ENCODE data around the gene MEIOB.
"Not testable (repeated sequence)": the region's sequence is repeated elsewhere in the genome, so short reads cannot be mapped to it uniquely, and the experiment has no call there.

MEIOB gene

DNA sequence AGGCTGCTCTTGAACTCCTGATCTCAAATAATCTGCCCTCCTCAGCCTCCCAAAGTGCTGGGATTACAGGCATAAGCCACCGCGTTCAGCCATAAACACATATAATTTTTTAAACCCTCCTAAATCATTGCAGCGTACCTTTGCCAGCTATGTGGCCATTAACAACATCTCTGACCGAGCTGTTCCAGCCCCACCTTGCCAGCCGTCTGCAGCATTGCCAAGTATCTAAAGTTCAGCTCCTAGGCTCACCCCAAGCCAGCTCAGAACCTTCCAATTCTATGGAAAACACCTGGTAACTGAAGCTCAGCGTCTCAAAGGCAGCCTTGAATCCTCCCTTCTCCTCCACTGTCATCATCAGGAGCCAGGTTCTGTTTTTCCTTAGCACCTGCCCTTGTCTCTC is 5.1 kb upstream of the MEIOB start:
- no peak for DNase-seq

DNA sequence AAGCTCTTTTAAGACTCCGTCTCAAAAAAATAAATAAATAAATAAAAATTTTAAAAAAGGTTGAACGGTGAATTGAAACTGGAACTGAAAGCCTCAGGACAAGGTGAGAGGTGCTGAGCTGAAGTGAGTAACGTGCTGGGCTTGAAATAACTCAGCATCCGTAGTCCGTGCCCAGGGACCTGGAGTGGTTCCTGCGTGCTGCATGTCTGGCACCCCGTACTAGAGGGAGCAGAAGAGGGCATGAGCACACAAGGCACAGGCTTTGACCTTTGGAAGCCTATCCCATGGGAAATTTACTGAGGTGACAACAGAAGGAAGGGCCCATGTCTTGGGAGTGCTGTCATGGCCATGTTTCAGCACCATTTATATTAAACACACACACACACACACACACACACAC is 4.5 kb upstream of the MEIOB start:
- DNase-seq, result no peak

DNA sequence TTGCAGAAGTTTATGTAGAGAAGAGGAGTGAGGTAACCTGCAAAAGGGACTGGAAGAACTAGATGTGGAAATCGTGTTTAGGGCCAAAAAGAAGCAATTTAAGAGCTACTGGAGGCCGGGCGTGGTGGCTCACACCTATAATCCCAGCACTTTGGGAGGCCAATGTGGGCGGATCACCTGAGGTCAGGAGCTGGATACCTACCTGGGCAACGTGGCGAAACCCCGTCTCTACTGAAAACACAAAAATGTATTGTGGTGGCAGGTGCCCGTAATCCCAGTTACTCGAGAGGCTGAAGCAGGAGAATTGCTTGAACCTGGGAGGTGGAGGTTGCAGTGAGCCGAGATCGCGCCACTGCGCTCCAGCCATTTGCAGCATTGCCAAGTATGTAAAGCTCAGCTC is 4.1 kb upstream of the MEIOB start:
- not testable (repeated sequence) for DNase-seq

DNA sequence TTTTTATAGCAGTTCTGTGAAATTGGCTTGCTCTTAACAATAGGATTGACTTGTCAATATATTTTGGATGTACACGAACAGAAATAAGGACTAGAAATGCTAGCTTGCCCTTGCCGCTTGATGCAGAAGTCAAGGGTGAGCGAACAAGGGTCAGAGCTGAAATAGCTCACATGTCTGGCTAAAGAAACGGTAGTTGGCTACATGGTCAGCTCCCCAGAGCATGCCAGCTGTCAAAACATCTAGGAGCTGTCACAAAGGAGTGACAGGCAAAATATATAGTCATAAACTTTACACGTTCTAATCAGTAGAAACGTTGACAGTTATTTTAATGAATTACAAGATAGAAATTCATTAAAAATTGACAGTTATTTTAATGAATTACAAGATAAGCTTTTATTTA is 2.9 kb upstream of the MEIOB start:
- DNase-seq, result no peak

DNA sequence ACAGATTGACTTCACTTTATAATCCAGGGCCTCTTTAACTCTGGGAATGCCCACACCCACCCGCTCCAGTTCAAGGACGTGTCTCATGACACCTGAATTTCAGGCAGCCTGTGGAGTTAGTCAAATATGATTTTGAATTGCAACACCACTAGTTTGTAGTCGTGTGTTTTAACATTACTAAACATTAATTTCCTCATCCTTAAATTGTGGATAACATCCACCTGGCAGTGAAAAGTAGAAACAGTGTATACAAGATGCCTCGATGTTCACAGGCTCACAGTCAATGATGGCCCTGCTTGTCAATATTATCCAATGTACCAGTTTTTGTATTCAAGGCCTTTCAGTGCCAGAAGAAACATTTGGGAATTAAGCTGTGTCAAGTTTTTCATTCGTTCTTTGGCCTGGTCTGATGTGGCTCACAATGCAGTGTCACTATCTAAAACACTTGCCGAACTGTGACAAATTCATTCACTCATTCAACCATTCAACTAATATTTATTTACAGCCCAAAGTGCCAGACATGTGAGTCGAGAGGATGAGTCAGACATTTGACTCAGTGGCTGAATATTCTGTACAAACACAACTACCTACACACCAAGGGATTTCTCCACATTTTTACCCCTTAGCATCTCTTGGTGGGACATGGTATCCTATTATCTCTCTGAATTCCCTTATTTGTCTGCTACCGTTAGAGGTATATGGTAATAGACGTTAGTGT is 1.4 kb downstream of the MEIOB start:
- DNase-seq, result no peak

DNA sequence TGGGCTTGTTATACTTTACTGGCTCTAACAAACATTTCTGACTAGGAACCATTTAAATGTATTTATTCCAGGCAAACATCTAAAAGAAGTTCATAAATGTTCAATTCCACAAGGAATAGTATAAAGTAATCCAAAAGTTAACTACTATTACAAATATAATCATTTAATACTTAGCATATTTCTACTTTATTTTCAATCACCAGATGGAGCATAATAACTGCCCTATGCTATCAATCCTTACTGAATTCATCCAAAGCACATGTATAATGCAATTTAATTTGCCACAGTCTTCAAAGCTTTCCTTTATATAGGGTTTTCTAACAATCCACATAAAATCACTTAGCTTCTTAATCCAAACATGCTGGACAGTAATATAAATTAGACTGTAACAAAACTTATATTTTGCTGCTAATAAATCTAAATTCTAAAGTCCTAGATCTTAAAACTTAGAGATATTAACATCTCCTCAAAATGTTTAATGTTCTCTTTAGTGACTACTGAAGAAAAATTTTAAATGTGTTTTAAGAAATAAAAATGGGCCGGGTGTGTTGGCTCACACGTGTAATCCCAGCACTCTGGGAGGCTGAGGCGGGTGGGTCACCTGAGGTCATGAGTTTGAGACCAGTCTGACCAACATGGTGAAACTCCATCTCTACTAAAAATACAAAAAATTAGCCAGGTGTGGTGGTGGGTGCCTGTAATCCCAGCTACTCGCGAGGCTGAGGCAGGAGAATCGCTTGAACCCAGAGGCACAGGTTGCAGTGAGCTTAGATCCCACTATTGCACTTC is 5.9 kb downstream of the MEIOB start:
- no peak for DNase-seq

DNA sequence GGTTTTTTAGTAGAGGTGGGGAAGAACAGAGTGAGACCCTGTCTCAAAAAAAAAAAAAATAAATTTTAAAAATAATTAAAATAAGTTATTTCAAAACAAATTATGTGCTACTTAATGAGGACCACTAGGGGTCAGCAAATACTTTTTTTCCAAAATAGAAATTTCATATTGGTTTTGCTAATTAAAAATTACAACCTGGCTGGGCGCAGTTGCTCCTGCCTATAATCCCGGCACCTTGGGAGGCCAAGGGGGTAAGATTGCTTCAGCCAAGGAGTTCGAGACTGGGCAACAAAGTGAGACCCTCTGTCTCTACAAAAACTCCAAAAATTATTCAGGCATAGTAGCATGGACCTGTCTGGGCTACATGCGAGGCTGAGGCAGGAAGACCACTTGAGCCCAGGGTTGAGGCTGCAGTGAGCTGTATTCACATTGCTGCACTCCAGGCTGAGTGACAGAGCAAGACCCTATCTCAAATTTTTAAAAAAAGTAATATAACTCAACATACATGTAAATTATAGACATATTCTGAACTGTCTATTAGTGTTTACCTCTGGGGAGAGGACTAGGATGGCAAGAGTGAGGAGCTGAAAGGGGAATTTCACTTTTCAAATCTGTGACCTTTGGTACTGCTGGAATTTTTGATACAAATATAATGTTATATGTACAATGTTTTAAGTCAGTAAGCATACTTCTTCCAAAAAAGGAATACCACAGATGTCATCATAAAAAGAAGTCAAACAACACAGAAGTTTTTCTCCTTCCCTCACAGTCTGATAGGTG is 8.1 kb downstream of the MEIOB start:
- no peak for DNase-seq

DNA sequence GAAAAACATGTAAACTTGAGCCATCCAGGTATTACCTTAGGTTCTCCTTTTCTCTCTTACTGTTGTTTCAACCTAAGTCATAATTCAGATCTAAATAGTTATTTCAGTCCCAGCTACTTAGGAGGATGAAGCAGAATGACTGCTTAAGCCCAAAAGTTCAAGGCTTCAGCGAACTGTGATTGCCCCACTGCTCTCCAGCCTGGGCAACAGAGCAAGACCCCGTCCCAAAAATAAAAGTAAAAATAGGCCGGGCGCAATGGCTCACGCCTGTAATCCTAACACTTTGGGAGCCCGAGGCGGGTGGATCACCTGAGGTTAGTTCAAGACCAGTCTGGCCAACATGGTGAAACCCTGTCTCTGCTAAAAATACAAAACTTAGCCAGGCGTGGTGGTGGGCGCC is 9.6 kb downstream of the MEIOB start:
- no peak for DNase-seq

DNA sequence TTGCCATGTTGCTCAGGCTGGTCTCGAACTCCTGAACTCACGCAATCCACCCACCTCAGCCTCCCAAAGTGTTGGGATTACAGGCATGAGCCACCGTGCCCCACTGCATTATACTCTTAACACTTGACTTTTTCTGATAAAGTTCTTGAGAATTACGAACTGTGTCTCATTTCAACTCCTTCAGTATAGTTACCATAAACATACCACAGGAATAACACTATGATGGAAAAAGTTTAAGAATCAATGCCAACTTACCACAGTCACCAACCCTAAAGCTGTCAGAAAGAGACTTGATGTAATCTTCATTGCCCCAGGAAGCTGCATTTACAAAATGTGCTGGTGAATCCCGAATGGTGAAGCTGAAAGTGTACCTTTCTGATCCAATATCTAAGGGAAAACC is 10.2 kb downstream of the MEIOB start:
- DNase-seq, result no peak

DNA sequence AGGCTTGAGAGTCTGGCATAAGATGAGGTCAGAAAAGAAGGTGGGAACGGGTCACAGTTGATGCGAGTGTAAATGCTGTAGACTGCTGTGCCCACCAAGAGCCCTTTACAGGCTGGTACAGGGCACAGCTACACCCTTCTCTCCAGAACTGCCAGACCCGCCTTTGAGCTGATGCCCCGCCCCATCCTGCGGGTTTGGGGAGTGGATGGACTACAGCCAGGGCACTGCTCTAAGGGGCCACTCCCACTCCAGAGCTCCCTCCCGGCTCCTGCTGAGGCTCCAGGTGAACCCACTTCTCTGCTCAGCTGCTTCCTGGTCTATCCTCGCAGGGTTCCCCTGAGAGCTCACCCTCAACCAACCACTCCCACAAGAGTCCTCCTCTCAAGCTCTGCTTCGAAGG is 12.3 kb downstream of the MEIOB start:
- DNase-seq, result no peak

DNA sequence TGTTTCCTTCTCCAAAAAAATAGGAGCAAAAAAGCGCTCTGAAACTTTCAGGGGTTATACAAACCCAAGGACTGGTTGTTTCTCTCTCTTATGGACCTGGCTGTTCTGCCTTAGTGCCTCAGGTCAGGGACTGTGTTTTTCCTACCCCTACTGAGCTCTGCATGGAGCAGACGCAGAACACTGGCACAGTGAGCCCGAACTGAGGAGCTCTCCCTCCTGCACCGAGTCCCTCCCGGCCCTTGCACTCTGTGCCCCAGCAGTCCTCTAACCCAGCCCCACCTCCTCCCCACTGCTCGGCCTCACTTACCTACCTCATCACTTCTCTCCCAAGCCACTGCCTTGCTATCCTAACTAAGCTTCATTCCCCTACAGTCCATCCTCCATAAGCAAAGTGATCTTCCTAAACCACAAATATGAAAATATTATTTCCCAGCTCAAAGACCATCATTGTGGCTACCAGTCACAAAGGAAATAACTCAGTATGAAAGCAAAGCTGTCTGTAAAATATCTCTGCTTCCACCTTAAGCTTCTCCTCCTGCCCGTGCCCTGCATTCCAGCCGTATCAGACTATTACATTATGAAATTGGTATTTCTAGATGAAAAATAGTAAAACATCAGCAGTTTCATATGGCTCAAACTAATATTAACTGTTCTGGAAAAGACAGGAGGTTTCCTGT is 13.6 kb downstream of the MEIOB start:
- no peak for DNase-seq

DNA sequence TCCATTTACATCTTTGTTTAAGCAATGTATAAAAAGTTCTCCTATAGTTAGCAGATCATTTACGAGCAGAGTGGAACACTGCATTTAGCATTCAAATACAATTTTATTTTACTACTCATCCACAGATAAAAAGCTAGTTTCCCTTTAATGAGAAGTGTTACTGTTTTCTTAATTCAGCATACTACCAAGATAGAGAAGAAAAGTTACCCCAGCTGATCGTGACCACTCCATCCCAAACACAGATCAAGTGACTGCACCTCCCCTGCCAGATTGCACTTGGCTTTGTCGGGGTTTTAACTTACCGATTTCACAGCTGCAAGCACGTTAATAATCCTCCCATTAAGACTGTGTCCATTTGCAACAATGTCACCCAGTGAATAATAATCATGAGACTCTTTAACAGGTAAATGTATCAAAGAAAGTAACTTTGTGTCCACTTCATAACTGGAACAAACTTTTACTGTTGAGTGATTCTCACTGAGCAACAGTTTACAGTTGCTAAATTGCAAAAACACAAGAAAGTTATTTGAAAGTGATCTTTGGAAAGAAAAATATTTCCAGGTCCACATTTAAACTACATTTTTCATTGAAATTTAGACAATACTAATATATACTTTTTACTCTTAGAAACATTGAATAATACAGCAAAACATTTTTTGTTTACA is 14.4 kb downstream of the MEIOB start:
- no peak for DNase-seq

DNA sequence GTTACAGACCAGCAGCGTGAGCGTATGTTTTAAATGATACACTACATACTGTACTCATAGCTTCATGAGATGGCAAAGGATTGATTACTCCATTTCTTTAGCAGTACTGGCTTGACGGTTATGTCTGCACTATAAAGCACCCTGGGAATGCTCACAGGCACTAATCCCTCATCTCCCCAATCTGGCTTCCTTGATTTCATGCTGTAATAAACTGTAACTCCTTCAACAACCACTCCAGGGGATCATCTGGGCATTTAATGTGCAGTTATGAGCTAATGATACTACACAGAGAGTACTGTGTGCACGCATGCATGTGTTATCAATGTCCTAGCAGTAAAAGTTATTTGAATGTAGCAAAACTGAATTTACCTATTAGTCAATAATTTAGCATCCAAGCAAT is 20.2 kb downstream of the MEIOB start:
- no peak for DNase-seq

DNA sequence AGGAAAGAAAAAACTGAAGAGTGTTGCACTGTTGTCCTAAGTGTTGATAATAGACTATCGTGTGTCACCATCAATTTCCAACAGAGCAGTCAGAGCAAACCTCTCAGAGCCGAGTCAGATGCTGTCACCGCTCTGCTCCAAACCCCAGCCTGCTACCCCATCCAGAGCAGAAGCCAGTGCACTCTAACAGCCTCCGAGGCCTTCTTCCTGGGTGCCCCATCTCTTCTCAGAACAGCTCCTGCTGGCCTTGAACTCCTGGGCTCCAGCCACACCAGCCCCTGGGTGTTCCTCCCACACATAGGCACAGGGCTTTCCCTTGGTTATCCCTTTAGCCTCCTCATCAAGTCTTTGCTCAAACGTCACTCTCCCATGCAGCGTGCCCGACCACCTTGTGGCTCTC is 21.0 kb downstream of the MEIOB start:
- DNase-seq, result no peak

DNA sequence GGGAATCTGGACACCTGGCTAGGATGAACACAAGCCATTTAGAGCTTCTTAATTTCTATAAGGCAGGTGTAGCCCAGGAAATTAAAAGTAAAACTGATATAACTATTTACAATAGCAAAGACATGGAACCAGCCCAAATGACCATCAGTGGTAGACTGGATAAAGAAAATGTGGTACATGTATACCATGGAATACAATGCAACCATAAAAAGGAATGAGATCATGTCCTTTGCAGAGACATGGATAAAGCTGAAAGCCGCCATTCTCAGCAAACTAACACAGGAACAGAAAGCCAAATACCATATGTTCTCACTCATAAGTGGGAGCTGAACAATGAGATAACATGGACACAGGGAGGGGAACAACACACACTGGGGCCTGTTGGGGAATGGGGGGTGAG is 25.5 kb downstream of the MEIOB start:
- no peak for DNase-seq

DNA sequence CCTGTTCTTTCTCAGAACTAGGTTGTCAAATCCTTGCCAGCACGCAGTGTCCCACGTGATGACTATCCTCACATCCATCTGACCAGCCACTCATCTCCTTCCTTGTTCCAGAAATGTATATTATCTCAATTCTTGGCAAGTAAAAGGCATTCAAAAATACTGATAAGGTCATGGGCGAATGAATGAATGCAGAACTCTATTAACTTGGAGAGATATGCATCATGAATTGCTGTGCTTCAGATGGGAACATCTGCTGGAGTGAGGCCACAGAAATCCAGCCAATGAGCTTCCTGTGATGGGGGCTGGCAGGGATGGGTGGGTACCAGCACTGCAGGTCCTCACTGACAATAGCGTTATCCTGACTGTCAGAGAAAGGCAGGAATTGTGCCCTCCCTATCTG is 26.0 kb downstream of the MEIOB start:
- DNase-seq, result no peak

DNA sequence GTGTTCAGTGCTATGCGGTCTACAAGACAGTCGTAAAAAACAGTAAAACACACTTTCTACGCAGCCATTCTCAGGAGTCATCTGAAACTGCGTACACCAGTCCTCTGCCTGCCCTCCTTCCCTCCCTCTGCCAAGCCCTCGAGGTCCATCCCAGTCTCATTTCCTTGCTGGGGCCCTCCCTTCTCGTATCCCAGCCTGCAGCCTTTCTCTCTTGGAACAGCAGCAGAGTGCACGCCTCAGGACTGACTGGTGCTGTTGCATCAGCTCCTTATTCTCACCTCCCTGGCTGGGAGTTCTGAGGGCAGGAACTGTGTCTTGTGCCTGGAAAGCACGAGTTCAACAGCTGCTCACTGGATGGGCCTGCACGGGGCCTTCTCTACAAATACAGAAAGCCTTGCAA is 32.4 kb downstream of the MEIOB start:
- DNase-seq, result no peak

DNA sequence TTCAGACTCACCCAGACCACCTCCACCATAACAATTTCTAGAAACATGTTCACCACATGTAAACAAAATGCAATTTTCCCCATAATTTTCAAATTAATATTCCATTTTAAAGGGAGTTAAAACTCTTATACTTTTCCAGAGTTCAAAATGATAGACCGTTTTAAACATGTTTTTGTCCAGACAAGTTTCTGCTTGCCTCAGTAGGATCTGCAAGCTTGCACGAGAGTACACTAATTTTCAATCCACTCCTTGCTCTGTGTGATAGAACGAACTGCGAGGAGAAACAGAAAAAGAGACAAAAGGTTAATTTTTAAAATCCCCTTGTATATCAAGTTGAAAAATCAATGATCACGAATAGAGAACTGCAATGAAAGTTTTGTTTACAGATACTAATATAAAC is 37.9 kb downstream of the MEIOB start:
- DNase-seq, result no peak

DNA sequence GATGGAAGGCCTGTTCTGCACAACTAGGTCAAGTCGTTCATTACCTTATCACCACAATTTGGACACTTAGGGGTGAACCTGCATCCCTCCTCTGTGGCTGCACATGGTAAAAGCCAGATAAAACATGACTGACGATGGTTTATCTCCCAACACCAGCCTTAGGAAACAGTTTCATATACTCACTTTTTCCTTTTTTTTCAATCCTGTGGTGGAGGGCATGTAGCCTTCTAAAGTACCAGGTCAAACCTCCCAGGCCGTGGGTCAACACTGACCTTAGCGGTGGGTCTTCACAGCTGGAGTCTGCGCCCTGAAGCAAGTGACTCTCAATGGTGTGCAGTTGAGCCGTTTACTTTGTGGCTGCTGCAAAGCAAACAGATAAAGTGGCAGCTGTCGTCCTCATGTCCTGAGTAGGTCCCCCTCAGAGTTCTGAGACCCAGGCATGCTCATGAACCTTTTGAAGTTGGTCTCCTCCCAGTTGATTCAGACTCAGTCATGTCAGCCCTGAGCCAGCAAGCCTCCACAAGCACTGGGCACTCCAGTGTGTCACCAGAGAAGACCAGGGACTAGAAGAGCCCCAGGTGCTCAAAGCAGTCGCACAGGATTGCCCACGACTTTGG is 39.0 kb downstream of the MEIOB start:
- no peak for DNase-seq

DNA sequence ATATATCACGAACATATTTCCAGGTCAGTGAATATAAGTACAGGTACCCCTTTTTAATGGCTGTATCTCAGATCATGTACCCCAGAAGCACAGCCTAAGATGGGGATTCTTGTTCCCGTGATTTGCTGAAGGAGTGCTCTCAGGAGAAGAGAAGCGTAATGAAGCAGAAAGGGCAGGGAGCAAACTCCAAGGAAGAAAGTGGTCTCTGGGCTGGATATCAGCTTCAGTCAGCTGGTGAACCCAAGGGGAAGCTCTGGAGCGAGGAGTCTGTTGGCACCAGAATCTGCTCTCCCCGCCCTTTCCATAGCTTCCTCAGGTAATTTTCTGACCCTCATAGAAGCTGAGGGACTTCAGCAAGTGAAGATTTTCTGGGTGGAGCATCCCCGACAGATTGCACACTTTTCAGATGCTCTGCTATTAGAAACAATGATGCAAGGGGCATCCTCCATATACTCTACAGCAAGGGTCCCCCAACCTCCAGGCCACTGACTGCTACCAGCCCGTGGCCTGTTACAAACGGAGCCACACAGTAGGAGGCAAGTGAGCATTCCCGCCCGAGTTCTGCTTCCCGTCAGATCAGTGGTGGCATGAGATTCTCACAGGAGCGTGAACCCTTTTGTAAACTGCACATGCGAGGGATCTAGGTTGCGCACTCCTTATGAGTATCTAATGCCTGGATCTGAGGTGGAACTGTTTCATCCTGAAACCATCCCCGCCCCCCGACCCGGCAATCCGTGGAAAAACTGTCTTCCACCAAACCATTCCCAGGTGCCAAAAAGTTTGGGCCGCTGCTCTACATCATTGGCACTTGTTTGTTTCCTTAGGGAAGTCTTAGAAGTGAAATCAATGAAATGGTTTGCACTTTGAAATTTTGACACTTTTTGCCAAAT is 40.5 kb downstream of the MEIOB start:
- no peak for DNase-seq

DNA sequence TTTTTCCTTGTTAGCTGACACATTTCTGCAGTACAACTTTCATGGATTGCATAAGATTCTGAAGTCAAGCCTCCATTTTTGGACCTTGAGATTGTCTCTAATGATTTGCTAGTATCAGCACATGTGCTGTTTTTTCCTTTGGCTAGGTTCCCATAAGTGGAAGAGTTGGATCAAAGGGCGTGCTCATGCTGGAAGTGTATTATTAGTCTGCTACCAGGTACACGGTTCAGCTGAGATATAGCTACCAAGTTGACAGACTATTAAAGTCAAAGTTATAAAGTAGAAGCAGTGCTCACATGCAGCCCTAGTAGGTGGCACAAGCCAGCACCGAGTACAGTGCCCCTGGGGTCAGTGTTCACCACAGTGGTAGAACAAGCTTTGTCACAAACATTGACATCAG is 41.8 kb downstream of the MEIOB start:
- no peak for DNase-seq

Data from activated naive CD4-positive, alpha-beta T cell treated with Interleukin-2 at 50 U/mL for 16 hours (primary cell).